Activated naive CD4-positive, alpha-beta T cell treated with anti-CD3 and anti-CD28 coated beads, Interleukin-2, amount 50 U/mL, for 72 hours (primary cell): ENCODE data around the gene GCDH. TPM values are rescaled to one million over a fixed set of nuclear protein-coding genes. Genes with fewer than 3 reads are reported as not detected.

ENCODE experiments used
- ATAC-seq, 2 donors: fragments of 150-1000 bp; cut with Tn5 transposase; 2 replicates each; pipeline ENCODE4 v1.10.0; 2021; ENCODE audit warnings: mild to moderate bottlenecking in 2 of 2, moderate library complexity in 2 of 2
- DNase-seq, 2 donors: peaks; one replicate each; pipeline ENCODE4 v3.0.0; 2021 to 2022; ENCODE audit warnings: low spot score in 2 of 2
- H3K27ac Mint-ChIP-seq, 2 donors: one replicate each; pipeline ENCODE4 v1.8.0; 2022; ENCODE audit warnings: mild to moderate bottlenecking in 2 of 2, mixed read lengths in 2 of 2
- H3K36me3 Mint-ChIP-seq, 2 donors: one replicate each; pipeline ENCODE4 v1.8.0; 2022; ENCODE audit warnings: mixed read lengths in 2 of 2
- H3K9me3 Mint-ChIP-seq, 2 donors: one replicate each; pipeline ENCODE4 v1.8.0; 2022; ENCODE audit warnings: mixed read lengths in 2 of 2
- total RNA-seq, 2 donors: library from RNA; stranded (reverse); gene quantifications; one replicate each; pipeline ENCODE4 v1.2.3, GENCODE V29; 2022

GCDH gene
- total RNA-seq, 2 donors from 2014 or later = 41.8 to 48.9 TPM

DNA sequence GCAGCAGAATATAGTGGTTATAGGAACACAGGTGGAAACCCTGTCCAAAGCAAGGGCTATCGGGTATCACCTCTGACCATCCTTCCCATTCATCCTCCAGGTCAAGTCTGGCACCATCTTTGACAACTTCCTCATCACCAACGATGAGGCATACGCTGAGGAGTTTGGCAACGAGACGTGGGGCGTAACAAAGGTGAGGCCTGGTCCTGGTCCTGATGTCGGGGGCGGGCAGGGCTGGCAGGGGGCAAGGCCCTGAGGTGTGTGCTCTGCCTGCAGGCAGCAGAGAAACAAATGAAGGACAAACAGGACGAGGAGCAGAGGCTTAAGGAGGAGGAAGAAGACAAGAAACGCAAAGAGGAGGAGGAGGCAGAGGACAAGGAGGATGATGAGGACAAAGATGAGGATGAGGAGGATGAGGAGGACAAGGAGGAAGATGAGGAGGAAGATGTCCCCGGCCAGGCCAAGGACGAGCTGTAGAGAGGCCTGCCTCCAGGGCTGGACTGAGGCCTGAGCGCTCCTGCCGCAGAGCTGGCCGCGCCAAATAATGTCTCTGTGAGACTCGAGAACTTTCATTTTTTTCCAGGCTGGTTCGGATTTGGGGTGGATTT lies 52.6 kb downstream of the GCDH start:
- peak overlapping the region; percentile 42 to 79 for H3K27ac Mint-ChIP-seq
- no peak for ATAC-seq
- DNase-seq = no peak

GRCh38 chr19:12944104-12944674 lies 53.2 kb downstream of the GCDH start:
- H3K27ac Mint-ChIP-seq = peak overlapping the region; percentile 97 to 100
- peaks cover 52 to 69% of the 10 kb centered on the region in 2 donors for H3K36me3 Mint-ChIP-seq
- ATAC-seq (no peak), DNase-seq (no peak)
- no peaks in the 10 kb centered on the region for H3K9me3 Mint-ChIP-seq

More for the DNA sequence above, 52.6 kb downstream of the GCDH start:
- H3K9me3 Mint-ChIP-seq = no peaks in the 10 kb centered on the region
- H3K36me3 Mint-ChIP-seq = peaks cover 58 to 75% of the 10 kb centered on the region in 2 donors

GRCh38 chr19:12945479-12946091 lies 54.6 kb downstream of the GCDH start, which contains the start of gene RAD23A:
Gene RAD23A, plus strand, starts transcription at chr19:12945862. Its CDS starts 87 bp downstream, at chr19:12945949.
- no peaks in the 10 kb centered on the region for H3K9me3 Mint-ChIP-seq
- peak; percentile 98 to 99 for DNase-seq
- ATAC-seq = peak; percentile 75 to 76
- peaks cover 49 to 68% of the 10 kb centered on the region in 2 donors for H3K36me3 Mint-ChIP-seq
- peak within 1 kb of the TSS; percentile 97 to 100 for H3K27ac Mint-ChIP-seq

GRCh38 chr19:12946092-12946721 lies 55.2 kb downstream of the GCDH start:
- H3K27ac Mint-ChIP-seq = peak overlapping the region; percentile 97 to 98
- H3K9me3 Mint-ChIP-seq = no peaks in the 10 kb centered on the region
- ATAC-seq (peak; percentile 43 to 58), DNase-seq (peak in 1 of 2 donors; percentile 59)
- peaks cover 45 to 61% of the 10 kb centered on the region in 2 donors for H3K36me3 Mint-ChIP-seq

GRCh38 chr19:12946731-12947496 lies 56.0 kb downstream of the GCDH start:
- Mint-ChIP-seq H3K9me3 (no peaks in the 10 kb centered on the region), H3K27ac (peak overlapping the region; percentile 97 to 98), H3K36me3 (peaks cover 45 to 60% of the 10 kb centered on the region in 2 donors)
- ATAC-seq = no peak
- no peak for DNase-seq

DNA sequence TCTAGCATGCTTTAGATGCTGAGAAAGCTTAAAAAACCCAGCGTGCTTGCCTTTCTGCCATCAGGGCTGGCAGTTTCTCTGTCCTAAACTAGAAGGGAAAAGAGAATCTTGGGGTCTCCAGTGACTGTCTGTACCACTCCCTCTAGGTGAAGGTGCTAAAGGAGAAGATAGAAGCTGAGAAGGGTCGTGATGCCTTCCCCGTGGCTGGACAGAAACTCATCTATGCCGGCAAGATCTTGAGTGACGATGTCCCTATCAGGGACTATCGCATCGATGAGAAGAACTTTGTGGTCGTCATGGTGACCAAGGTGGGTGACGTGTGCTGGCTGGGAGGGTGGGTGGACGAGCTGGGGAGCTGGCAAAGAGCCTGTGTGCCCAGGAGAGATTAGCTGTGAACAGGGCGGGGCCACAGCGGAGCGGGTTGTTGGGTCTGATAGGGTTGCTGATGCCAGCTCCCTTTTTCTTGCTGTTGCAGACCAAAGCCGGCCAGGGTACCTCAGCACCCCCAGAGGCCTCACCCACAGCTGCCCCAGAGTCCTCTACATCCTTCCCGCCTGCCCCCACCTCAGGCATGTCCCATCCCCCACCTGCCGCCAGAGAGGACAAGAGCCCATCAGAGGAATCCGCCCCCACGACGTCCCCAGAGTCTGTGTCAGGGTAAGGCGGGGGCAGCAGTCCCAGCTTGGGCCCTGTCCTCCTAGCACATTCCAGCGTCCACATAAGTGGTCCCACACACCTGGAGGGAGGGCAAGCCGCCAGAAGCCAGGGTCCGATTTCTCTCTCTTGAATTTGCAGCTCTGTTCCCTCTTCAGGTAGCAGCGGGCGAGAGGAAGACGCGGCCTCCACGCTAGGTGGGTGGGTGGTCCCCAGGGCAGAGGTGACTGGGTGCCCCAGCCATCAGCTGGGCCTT lies 57.0 kb downstream of the GCDH start:
- Mint-ChIP-seq H3K27ac (peak overlapping the region; percentile 53 to 98), H3K9me3 (no peaks in the 10 kb centered on the region), H3K36me3 (peaks cover 45 to 58% of the 10 kb centered on the region in 2 donors)
- no peak for DNase-seq
- ATAC-seq = no peak

GRCh38 chr19:12948612-12949362 lies 57.8 kb downstream of the GCDH start:
- Mint-ChIP-seq H3K27ac (peak overlapping the region; percentile 53 to 77), H3K36me3 (peaks cover 37 to 51% of the 10 kb centered on the region in 2 donors), H3K9me3 (no peaks in the 10 kb centered on the region)
- no peak for DNase-seq
- ATAC-seq = no peak

Other genes with a start within 250 kb of the GCDH start
- gene MAN2B1, start 224.4 kb upstream of the GCDH start, total RNA-seq = 100 to 1,000 TPM; 136 to 174 TPM
- gene WDR83, start 224.4 kb upstream of the GCDH start, total RNA-seq = 10 to 100 TPM; 14.9 to 21.8 TPM
- 100 to 1,000 TPM; 148 to 193 TPM for gene DHPS, start 209.3 kb upstream of the GCDH start, total RNA-seq
- gene GNG14, start 203.2 kb upstream of the GCDH start, total RNA-seq = not detected
- 1 to 10 TPM; 7.1 to 9.5 TPM for gene FBXW9, start 194.5 kb upstream of the GCDH start, total RNA-seq
- gene TNPO2, start 167.2 kb upstream of the GCDH start, total RNA-seq = 100 to 1,000 TPM in 1 of 2 donors, 10 to 100 TPM in 1; 89.6 to 100 TPM
- gene TRIR, start 156.5 kb upstream of the GCDH start, total RNA-seq = 100 to 1,000 TPM; 122 to 167 TPM
- 10 to 100 TPM; 46.4 to 56.9 TPM for gene GET3, start 153.7 kb upstream of the GCDH start, total RNA-seq
- gene BEST2, start 139.4 kb upstream of the GCDH start, total RNA-seq = not detected
- 10 to 100 TPM; 37.9 to 41.5 TPM for gene HOOK2, start 115.6 kb upstream of the GCDH start, total RNA-seq
- gene JUNB, start 99.7 kb upstream of the GCDH start, total RNA-seq = 100 to 1,000 TPM; 400 to 402 TPM
- 100 to 1,000 TPM; 317 to 357 TPM for gene PRDX2, start 89.4 kb upstream of the GCDH start, total RNA-seq
- 10 to 100 TPM; 39.4 to 42.7 TPM for gene THSD8, start 89.1 kb upstream of the GCDH start, total RNA-seq
- 10 to 100 TPM; 37.0 to 41.4 TPM for gene RNASEH2A, start 84.6 kb upstream of the GCDH start, total RNA-seq
- not detected for gene RTBDN, start 56.6 kb upstream of the GCDH start, total RNA-seq
- 1 to 10 TPM in 1 of 2 donors, under 1 TPM in 1; 0.77 to 4.6 TPM for gene MAST1, start 52.6 kb upstream of the GCDH start, total RNA-seq
- 10 to 100 TPM; 26.0 to 31.6 TPM for gene DNASE2, start 9.7 kb upstream of the GCDH start, total RNA-seq
- under 1 TPM; 0.46 to 0.54 TPM for gene KLF1, start 4.0 kb upstream of the GCDH start, total RNA-seq
- 1 to 10 TPM; 2.2 to 4.8 TPM for gene SYCE2, start 28.1 kb downstream of the GCDH start, total RNA-seq
- gene FARSA, start 42.6 kb downstream of the GCDH start, total RNA-seq = 100 to 1,000 TPM in 1 of 2 donors, 10 to 100 TPM in 1; 89.2 to 116 TPM
- gene CALR, start 47.4 kb downstream of the GCDH start, total RNA-seq = 100 to 1,000 TPM; 505 to 624 TPM
- gene RAD23A, start 54.7 kb downstream of the GCDH start, total RNA-seq = 100 to 1,000 TPM; 146 to 207 TPM
- 10 to 100 TPM in 1 of 2 donors, 1 to 10 TPM in 1; 7.7 to 26.7 TPM for gene GADD45GIP1, start 66.1 kb downstream of the GCDH start, total RNA-seq
- 1 to 10 TPM in 1 of 2 donors, under 1 TPM in 1; 0.31 to 1.3 TPM for gene DAND5, start 78.4 kb downstream of the GCDH start, total RNA-seq
- 1 to 10 TPM; 1.8 to 5.4 TPM for gene NFIX, start 104.3 kb downstream of the GCDH start, total RNA-seq
- gene LYL1, start 211.7 kb downstream of the GCDH start, total RNA-seq = 1 to 10 TPM in 1 of 2 donors, under 1 TPM in 1; 0.71 to 3.2 TPM
- 10 to 100 TPM; 65.5 to 82.4 TPM for gene TRMT1, start 225.6 kb downstream of the GCDH start, total RNA-seq
- gene NACC1, start 227.1 kb downstream of the GCDH start, total RNA-seq = 10 to 100 TPM; 56.0 to 67.0 TPM